ENCODE data around the gene RPL41.

- TF ChIP-seq CTCF (IDR thresholded peaks at IDR 0.05) (no peak), POLR2A (IDR thresholded peaks at IDR 0.05) (no peak)
Measured at GRCh38 chr12:56143217-56143616, 26.8 kb downstream of the RPL41 start.

Data from heart left ventricle (tissue), 13 donors.